NCI-H2029 (cell line): ENCODE measurements around the gene NOXO1.
"Not testable (repeated sequence)": the region's sequence is repeated elsewhere in the genome, so short reads cannot be mapped to it uniquely, and the experiment has no call there.

Source experiments
- DNase-seq: peaks from one replicate; lab custom pipeline; 2025; lab: John Stamatoyannopoulos, UW

NOXO1 gene

DNA sequence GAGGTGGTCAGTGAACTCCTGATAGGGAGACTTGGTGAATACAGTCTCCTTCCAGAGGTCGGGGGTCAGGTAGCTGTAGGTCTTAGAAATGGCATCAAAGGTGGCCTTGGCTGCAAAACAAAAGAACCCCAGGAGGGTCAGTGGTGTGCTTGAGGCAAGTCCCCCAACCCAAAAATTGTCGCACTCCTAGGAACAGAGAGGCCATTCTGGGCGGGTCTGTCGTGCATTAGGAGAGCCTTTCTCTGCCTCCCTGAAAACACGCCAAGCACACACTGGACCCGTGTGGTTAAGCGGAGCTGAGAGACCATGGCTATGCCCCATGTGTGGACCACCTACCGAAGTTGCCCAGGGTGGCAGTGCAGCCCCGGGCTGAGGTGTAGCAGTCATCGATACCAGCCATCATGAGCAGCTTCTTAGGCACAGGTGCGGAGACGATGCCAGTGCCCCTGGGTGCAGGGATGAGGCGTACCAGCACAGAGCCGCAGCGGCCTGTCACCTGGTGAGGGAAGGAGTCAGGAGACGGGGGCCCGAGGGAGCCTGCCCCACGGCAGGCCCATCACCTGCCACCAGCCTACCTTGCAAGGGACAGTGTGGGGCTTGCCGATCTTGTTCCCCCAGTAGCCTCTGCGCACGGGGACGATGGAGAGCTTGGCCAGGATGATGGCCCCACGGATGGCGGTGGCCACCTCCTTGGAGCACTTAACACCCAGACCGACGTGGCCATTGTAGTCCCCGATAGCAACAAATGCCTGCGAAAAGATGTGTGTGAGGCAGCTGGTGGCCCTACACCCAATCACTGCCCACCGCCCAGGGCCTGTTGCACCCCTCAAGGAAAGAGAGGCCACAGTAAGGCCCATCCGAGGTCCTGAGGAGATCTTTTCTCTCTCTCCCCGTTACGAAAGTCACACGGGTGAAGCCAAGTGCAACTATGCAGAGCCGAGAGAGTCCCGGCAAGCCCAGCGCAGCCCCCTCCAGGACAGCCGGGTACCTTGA, 18.8 kb downstream of the NOXO1 start:
- DNase-seq, result not testable (repeated sequence)

GRCh38 chr16:1961651-1962067, 19.6 kb downstream of the NOXO1 start:
- DNase-seq, result no peak

- no peak for DNase-seq
These were observed 20.3 kb downstream of the NOXO1 start for GRCh38 chr16:1960665-1961630.

DNA sequence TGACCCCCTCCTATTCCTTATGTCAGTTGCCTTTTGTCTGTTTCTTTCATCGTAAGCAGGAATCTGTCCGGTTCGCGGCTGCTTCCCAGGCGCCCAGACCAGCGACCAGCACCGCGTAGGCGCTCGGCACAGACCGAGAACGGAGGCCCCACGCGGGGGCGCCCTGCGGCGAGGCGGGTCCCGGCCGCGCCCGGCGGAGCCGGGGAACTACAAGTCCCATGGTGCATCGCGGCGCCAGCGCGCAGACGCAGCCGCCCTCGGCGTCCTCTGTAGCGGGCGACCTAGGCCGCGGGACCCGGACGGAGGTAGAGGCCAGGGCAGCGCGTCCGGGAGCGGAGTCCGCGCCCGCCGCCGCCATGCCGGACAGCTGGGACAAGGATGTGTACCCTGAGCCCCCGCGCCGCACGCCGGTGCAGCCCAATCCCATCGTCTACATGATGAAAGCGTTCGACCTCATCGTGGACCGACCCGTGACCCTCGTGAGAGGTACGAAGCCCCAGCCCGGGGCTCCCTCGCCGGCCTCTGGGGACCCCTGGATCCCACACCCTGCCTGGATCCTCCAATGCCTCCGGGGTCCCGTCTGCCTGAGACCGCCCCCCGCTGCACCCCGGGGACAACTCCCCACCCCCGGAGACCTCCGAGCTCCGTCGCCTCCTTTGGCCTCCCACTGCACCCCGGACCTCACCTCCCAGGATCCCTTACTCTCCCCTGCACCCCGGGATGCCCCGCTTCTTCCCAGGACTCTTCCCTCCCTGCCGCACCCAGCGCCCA, 21.8 kb downstream of the NOXO1 start, which contains the start of gene NDUFB10:
Gene NDUFB10 (plus strand): TSS at position 270 of the 771 bp plus-strand sequence. CDS start 87 bp downstream, at position 357.
- peak; percentile 79 for DNase-seq

GRCh38 chr16:1958715-1959268, 22.5 kb downstream of the NOXO1 start:
- no peak for DNase-seq

DNA sequence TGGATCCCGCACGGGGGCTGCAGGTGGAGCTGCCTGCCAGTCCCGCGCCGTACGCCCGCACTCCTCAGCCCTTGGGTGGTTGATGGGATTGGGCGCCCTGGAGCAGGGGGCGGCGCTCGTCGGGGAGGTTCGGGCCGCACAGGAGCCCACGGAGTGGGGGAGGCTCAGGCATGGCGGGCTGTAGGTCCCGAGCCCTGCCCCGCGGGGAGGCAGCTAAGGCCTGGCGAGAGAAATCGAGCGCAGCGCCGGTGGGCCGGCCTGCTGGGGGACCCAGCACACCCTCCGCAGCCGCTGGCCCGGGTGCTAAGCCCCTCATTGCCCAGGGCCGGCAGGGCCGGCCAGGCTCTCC, 23.2 kb downstream of the NOXO1 start:
- DNase-seq, result not testable (repeated sequence)

GRCh38 chr16:1957434-1958142, 23.7 kb downstream of the NOXO1 start:
- DNase-seq, result not testable (repeated sequence)

DNA sequence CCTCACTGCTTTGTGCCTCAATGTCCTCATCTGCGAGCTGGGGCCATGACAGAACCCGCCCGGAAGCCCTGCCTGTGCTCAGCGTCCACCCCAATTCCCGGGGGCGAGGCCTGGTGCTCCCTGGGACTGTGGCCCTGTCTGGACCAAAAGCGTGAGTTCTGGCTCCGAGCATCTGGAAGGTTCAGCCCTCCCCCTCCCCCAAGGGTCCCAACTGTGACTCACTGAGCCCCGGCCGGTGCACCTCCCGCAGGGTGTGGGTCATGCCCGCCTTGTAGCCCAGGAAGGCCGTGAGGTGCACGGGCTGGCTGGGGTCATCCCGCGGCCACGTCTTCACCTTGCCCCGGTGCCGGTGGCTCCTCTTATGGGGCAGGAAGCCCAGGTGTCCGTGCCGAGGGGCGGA, 27.5 kb downstream of the NOXO1 start:
- no peak for DNase-seq

DNA sequence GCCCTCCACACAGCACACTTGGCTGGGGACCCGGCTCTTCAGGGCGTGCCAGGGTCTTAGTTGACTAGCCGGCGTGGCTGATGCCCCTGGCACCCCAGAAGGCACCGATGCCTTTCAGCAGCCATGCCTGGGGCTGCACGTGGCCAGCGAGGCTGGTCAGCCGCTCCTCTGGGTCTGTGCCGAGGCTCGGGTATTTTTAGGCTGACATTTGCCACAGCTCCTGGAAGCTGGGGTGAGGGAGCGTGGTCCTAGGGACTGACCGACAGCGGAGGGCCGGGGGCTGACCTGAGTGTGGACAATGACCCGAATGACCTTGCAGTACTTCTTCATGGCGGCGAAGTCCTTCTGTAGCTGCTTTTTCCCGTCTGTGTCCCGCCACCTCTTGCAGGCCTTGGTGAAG, 30.7 kb downstream of the NOXO1 start:
- DNase-seq, result no peak

DNA sequence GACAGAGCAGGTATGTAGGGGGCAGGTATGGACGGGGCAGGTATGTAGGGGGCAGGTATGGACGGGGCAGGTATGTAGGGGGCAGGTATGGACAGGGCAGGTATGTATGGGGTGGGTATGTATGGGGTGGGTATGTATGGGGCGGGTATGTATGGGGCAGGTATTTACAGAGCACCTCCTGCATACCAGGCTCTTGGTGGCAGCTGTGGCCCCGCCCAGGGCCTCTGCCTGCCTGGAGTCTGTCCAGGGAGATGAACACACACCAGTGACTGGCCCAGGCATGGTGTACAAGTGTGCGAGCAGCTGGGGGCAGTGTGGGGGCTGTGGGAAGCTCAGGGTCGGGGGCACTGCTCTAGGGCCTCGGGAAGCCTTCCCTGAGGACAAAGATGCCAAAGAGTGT, 31.2 kb downstream of the NOXO1 start:
- DNase-seq, result no peak

DNA sequence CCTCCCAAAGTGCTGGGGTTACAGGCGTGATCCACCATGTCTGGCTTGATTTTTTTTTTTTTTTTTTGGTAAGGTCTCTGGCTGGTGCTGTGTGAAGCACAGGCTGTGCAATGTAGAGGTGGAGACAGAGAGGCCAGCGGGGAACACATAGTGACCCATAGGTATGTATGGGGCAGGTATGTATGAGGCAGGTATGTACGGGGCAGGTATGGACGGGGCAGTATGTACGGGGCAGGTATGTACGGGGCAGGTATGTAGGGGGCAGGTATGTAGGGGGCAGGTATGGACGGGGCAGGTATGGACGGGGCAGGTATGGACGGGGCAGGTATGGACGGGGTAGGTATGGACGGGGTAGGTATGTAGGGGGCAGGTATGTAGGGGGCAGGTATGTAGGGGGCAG, 31.8 kb downstream of the NOXO1 start:
- no peak for DNase-seq

DNA sequence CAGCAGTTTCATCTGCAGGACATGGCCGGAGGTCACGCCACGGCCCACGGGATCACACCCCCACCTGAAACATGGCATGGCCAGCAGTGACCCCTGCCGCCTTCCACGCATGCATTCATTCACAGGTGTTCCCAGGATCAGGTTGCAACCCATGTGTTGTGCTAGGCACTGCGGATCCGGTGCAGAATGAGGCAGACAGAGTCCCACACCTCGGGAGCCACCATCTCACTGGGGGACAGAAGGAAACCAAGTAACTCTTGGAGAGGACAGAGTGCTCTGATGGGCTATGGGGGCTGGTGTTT, 33.9 kb downstream of the NOXO1 start:
- DNase-seq, result no peak

DNA sequence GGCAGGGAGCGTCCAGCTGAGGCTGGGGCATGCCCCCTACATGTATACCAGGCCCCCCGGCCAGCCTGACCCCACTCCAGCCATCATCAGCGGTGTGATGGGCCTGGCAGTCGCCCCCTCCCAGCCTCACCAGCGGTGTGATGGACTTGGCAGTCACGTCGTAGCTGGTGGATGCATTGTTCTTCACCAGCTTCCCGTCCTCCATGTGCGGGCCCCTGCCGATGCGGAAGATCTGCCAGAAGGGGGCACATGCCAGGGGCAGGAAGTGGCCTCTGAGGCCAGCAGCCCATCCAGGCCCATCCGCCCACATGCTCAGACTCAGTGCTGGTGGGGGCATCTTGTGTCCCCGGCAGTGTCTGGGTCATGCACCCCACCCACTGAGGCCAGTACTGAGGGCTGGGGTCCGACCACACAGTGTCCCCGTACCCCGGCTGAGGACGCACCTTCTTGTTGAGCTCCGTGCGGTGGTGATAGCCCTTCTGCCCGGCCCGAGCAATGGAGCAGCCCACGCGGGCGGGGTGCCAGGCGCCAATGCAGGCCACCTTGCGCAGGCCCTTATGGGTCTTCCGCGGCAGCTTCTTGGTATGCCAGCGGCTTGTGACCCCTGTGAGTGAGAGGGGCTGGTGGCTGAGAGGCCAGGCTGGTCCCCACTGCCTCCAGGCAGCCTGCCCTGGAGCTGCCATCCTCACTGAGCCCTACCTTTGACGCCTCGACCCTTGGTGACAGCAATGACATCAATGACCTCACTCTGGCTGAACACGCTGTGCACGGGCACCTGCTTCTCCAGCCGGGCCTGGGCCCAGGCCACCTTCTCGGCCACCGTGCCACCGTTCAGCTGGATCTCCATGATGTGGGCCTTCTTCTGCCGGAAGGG, 34.5 kb downstream of the NOXO1 start:
- no peak for DNase-seq

DNA sequence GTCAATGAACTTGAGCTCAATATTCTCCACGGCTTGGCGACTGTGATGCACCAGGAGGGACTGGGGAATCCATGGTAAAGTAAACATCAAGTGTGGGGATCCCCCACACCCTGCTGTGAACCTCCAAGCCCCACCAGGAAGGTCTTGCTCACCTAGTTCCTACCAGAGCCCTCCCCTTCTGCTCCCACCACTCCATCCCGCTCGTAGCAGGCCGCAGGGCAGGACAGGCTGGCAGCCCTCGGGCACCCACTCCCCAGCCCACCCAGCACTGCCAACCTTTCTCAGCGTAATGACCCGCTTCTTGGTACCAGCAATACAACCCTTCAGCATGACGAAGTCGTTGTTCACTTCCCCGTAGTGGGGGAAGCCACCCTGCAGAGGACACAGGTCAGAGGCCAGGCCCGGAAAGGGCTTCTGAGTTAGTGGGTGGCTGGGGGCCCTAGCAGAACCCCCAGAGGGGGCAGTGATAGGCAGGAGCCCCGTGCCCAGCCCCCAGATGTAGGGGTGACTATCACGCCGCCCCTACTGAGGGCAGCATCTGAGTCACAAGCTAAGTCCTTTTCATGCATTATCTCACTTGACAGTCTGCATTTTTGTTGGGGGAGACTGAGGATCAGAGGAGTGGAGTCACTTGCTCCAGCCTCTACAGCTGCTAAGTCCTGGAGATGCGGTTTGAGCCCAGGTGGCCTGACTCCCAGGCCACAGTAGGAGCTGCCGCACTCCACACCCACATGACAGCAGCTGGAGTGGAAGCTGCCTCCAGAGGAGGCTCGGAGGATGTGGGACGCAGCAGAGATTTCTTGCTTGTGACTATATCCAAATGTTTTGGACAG, 35.5 kb downstream of the NOXO1 start:
- no peak for DNase-seq

DNA sequence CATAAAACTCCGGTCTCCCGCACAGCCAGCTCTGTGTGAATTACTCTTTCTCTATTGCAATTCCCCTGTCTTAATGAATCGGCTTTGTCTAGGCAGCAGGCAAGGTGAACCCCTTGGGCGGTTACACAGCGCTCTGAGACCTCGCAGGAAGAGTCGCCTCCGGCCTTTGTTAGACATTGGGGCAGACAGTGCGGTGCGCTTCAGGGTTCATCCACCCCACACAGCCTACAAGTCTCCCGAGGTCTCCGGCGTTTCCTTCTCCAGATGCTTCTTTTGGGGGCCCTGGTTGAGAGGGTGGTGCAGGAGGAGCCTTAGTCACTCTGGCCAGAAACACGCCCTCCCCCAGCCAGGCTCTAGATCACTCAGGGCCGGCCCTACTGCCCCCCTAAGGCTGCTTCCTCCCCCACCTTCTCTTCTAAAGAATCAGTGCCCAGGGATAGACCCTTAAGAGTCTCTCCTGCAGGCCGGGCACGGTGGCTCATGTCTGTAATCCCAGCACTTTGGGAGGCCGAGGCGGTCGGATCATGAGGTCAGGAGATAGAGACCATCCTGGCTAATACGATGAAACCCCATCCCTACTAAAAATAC, 36.6 kb downstream of the NOXO1 start:
- no peak for DNase-seq

DNA sequence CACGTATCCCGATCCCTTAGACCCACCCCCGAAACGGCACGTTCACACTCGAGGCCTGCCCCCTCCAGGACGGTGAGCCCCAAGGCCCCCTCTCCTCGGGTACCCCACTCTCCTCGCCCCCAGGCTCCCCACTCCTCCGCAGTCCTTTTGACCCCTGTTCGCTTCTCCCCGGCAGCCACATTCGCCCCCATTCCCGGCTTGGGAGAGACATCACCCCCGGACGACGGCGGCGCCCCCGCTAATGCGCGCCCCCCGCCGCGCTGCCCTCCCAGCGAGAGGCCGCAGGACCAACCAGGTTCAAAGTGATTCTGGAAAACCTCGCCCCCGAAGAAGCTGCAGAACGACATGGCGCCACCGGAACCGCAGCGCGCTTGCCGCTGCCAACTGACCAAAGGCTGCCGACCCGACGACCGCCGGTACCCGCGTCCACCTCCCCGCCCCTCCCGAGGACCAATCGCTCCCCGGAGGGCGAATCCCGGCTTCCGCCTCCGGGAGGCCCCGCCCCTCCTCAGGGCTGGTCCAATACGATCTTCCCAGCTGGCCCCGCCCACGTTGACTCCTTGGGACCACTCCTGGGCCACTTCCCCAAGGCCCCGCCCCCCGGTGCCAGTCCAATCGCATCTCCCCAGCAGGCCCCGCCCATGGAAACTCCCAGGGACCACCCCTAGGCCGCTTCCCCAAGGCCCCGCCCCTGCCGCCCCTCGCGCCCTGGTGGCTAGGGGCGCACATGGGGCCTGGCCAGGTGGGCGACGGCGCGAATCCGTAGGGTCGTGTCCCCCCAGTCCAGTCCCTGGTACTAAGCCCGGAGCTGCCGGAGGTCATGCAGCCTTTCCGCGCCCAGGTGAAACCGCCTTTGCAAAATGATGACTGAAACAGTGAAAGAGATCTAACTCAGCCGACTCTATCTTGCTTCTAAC, 38.2 kb downstream of the NOXO1 start, which contains the start of gene MSRB1:
Gene MSRB1 (minus strand): TSS at position 390 of the 917 bp plus-strand sequence. CDS start 43 bp downstream, at position 347.
- peak; percentile 98 for DNase-seq

DNA sequence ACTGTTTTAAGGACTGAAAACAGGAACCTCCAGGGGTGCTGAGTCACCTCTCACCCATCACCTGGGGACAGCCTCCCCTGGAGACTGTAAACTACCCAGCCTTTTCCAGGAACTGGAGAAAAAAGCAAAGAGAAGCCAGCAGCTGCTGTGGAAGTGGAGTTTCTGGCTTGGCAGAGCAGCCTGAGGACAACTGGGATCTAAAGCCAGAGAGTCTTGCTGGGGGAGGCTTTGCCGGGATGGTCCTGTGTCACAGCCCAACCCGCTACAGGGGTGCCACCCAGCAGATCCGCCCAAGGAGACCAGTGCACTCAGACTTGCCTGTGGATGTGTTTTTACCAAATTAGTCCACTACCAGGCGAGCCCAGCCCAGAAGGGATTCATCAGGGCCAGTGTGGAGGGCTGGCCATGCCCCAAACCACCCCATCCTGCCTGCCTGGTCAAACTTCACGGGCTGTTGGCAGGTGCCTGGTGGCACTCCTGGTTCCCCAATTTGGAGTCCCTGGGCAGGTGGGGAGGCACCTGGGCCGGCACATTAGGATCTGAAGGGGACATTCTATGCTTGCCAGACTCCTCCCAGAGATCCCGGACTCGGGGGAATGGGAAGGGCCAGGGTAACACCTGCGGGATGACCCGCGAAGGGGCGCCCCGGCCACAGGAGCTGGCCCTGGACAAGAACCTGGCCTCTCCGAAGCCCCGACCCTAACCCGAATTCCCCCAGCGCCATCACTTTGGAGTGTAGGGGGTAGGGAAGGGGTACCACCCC, 39.0 kb downstream of the NOXO1 start:
- DNase-seq, result no peak
